Measurements from ENCODE around the gene MTERF1. TPM values are rescaled to one million over a fixed set of nuclear protein-coding genes. Genes with fewer than 3 reads are reported as not detected.

The MTERF1 gene
- total and polyA plus RNA-seq, 2 of the 13 experiments (the other 11 are each of a cell fraction or from before 2014, with no cell fraction given): 5.5 to 19.3 TPM

- FAIRE-seq (no peak), DNase-seq (ENCODE audit: low spot score) (no peak), ATAC-seq (peak; percentile 29; the same call in 2 of the 3 replicates)
- H3K79me2 ChIP-seq (ENCODE audit: insufficient read depth, low read length): no peaks in the 10 kb centered on the region
- no peaks in the 10 kb centered on the region for H3K36me3 ChIP-seq (replicated peaks in 1 of 2; ENCODE audit: control insufficient read depth in 1 of 2, insufficient read depth in 2 of 2, low read length in 2 of 2)
- TF ChIP-seq KLF12 (CRISPR knock-in tag; IDR thresholded peaks at IDR 0.05; ENCODE audit: borderline replicate concordance) (no peak), SKIL (CRISPR knock-in tag; IDR thresholded peaks at IDR 0.05; ENCODE audit: borderline replicate concordance) (no peak), ZSCAN29 (CRISPR knock-in tag; conservative IDR thresholded peaks at IDR 0.05) (no peak), GATA4 (IDR thresholded peaks at IDR 0.05; ENCODE audit: borderline replicate concordance, low read depth) (no peak), KDM4B (CRISPR knock-in tag; IDR thresholded peaks at IDR 0.05) (no peak), SP4 (CRISPR knock-in tag; IDR thresholded peaks at IDR 0.05) (no peak)
- POLR2A ChIA-PET: no interaction called here
- no peak overlapping the region for H2AFZ ChIP-seq (ENCODE audit: low read length)
- CTCF ChIA-PET (ENCODE audit: low intra/inter-chr PET ratio, low total read pairs): no interaction called here
- no TSS peak for BruUV-seq (replicated peaks)
- H3K9me3 ChIP-seq (ENCODE audit: low read length): no peaks in the 10 kb centered on the region
- H3K4me3 ChIP-seq (replicated peaks in 1 of 3; ENCODE audit: insufficient read depth in 1 of 3, low read depth in 2 of 3, low read length in 3 of 3): no peak overlapping the region
- no peaks in the 10 kb centered on the region for H4K20me1 ChIP-seq (ENCODE audit: insufficient read depth, low read length)
- in situ Hi-C loops (cut with HindIII; ENCODE audit: extremely low pct_ligation_motif_present, low pct_unique_long_range_greater_than_20kb) (no loop called here), intact Hi-C loops (cut with micrococcal nuclease; ENCODE audit: unreplicated experiment) (no loop called here)
- H3K27me3 ChIP-seq (ENCODE audit: control insufficient read depth in 1 of 2, insufficient read depth in 2 of 2, low read length in 2 of 2): 0 out of 5 replicates have a peak, but pooled peaks cover 0 to 5% of the 10 kb centered on the region in 2 experiments
- 0 out of 2 replicates have a peak, but pooled peaks cover 5% of the 10 kb centered on the region for H3K4me1 ChIP-seq (ENCODE audit: insufficient read depth, low read length)
- WGBS (ENCODE audit: low lambda C conversion rate): 18% methylated on average over 6 of the region's 6 CpGs
- peak overlapping the region; percentile 32 for H3K4me2 ChIP-seq (ENCODE audit: low read depth, low read length)
- H3K27ac ChIP-seq (ENCODE audit: extremely low read length, insufficient read depth, low read length): no peak overlapping the region
- no peak overlapping the region for H3K9ac ChIP-seq (ENCODE audit: insufficient read depth, low read depth, low read length)
These were observed 47.4 kb upstream of the MTERF1 start for GRCh38 chr7:91927912-91928311.

DNA sequence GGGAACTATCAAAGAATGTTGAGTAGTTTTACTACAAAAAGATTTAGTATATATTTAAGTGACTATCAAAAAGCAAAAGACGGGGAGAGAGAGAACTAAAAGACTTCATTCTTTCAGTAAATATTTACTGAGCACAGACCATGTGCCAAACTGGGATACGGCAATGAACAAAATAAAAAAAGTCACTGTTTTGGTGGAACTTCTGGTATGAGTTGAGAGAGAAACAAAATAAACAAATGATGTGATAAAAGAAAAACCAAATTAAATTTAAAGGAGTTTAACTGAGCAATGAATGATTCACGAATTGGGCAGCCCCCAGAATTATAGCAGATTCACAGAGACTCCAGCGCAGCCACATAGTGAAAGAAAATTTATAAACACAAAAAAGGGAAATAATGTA is 42.4 kb upstream of the MTERF1 start:
- ChIA-PET POLR2A (no interaction called here), CTCF (ENCODE audit: low intra/inter-chr PET ratio, low total read pairs) (no interaction called here)
- Histone ChIP-seq H3K27me3 (ENCODE audit: control insufficient read depth in 1 of 2, insufficient read depth in 2 of 2, low read length in 2 of 2) (0 out of 5 replicates have a peak, but pooled peaks cover 0 to 2% of the 10 kb centered on the region in 2 experiments), H3K79me2 (ENCODE audit: insufficient read depth, low read length) (no peaks in the 10 kb centered on the region), H3K36me3 (replicated peaks in 1 of 2; ENCODE audit: control insufficient read depth in 1 of 2, insufficient read depth in 2 of 2, low read length in 2 of 2) (no peaks in the 10 kb centered on the region), H3K4me3 (replicated peaks in 1 of 3; ENCODE audit: insufficient read depth in 1 of 3, low read depth in 2 of 3, low read length in 3 of 3) (no peak overlapping the region), H2AFZ (ENCODE audit: low read length) (no peak overlapping the region), H4K20me1 (ENCODE audit: insufficient read depth, low read length) (no peaks in the 10 kb centered on the region), H3K4me2 (ENCODE audit: low read depth, low read length) (no peak overlapping the region), H3K4me1 (ENCODE audit: insufficient read depth, low read length) (peaks cover 11% of the 10 kb centered on the region; the same call in 1 of the 2 replicates), H3K9me3 (ENCODE audit: low read length) (no peaks in the 10 kb centered on the region), H3K27ac (ENCODE audit: extremely low read length, insufficient read depth, low read length) (no peak overlapping the region), H3K9ac (ENCODE audit: insufficient read depth, low read depth, low read length) (no peak overlapping the region)
- no peak for DNase-seq (ENCODE audit: low spot score)
- in situ Hi-C loops (cut with HindIII; ENCODE audit: extremely low pct_ligation_motif_present, low pct_unique_long_range_greater_than_20kb) (no loop called here), intact Hi-C loops (cut with micrococcal nuclease; ENCODE audit: unreplicated experiment) (no loop called here)
- FAIRE-seq: no peak
- ATAC-seq: no peak
- WGBS (ENCODE audit: low lambda C conversion rate): 22% methylated on average over 4 of the region's 4 CpGs
- BruUV-seq (replicated peaks): no TSS peak
- TF ChIP-seq MIXL1 (CRISPR knock-in tag; IDR thresholded peaks at IDR 0.05): no peak
- TF ChIP-seq ZNF609 (CRISPR knock-in tag; IDR thresholded peaks at IDR 0.05; ENCODE audit: borderline replicate concordance): no peak
- TF ChIP-seq CHD4 (IDR thresholded peaks at IDR 0.05; ENCODE audit: borderline replicate concordance, low read length): no peak
- TF ChIP-seq, protein P1, sequence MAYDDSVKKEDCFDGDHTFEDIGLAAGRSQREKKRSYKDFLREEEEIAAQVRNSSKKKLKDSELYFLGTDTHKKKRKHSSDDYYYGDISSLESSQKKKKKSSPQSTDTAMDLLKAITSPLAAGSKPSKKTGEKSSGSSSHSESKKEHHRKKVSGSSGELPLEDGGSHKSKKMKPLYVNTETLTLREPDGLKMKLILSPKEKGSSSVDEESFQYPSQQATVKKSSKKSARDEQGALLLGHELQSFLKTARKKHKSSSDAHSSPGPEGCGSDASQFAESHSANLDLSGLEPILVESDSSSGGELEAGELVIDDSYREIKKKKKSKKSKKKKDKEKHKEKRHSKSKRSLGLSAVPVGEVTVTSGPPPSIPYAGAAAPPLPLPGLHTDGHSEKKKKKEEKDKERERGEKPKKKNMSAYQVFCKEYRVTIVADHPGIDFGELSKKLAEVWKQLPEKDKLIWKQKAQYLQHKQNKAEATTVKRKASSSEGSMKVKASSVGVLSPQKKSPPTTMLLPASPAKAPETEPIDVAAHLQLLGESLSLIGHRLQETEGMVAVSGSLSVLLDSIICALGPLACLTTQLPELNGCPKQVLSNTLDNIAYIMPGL (CRISPR knock-in tag; IDR thresholded peaks at IDR 0.05; ENCODE audit: borderline replicate concordance in 1 of 2, low read depth in 1 of 2): no peak
